Sigmoid colon (tissue), 4 donors: ENCODE measurements around the gene PDCD4.

Experiments
- EP300 ChIP-seq, 4 donors: sonication (generic); formaldehyde crosslinking; IDR thresholded peaks; one replicate each; pipeline ENCODE4 v1.6.1; 2017; ENCODE audit warnings: antibody characterized with exemption in 4 of 4
- POLR2A ChIP-seq, 2 donors: fragments of 450-650 bp; IDR thresholded peaks; one replicate each; pipeline ENCODE4 v1.6.1; 2016; ENCODE audit warnings: antibody characterized with exemption in 2 of 2, mild to moderate bottlenecking in 2 of 2, moderate library complexity in 2 of 2
- POLR2AphosphoS5 ChIP-seq, 4 donors: sonication (generic); formaldehyde crosslinking; IDR thresholded peaks; one replicate each; pipeline ENCODE4 v1.6.1; 2017; ENCODE audit warnings: antibody characterized with exemption in 4 of 4
- TF ChIP-seq, protein P1 (sequence below), 4 experiments: fragments of 450-650 bp in 3 of 4; fragments of 200-600 bp in 1 of 4; IDR thresholded peaks; one replicate each; pipeline ENCODE4 v1.5.1; 2016 to 2019; ENCODE audit warnings: antibody characterized with exemption in 4 of 4, mild to moderate bottlenecking in 3 of 4, moderate library complexity in 2 of 4

DNA sequence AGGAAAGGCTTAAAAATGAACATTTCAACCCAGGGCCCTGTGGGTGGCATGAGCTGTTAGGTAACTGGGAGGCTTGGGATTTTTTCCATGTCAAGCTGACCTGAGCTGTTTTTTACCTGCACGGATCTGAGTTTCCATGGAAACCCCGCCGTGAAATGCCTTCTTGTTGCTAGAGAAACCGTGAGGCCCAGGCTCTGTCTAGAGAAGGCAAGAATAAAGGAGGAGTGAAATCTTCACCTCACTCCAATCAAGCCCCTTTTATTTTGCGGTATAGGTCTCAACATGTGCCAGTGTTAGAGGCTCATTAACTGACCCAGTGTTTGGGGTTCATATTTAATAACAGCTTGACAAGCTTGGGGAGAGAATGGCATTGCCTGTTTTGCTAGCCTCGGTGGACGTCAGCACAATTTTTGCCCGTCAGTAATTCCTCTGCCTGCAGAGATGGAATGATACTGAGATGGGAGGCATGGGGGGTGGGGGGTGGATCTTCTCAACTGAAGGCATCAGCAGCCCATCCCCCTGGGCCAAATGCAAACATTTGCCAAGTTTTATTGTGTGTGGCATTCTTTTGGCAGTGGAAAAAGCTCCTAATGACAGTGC lies 48.9 kb upstream of the PDCD4 start:
- TF ChIP-seq, protein P1, sequence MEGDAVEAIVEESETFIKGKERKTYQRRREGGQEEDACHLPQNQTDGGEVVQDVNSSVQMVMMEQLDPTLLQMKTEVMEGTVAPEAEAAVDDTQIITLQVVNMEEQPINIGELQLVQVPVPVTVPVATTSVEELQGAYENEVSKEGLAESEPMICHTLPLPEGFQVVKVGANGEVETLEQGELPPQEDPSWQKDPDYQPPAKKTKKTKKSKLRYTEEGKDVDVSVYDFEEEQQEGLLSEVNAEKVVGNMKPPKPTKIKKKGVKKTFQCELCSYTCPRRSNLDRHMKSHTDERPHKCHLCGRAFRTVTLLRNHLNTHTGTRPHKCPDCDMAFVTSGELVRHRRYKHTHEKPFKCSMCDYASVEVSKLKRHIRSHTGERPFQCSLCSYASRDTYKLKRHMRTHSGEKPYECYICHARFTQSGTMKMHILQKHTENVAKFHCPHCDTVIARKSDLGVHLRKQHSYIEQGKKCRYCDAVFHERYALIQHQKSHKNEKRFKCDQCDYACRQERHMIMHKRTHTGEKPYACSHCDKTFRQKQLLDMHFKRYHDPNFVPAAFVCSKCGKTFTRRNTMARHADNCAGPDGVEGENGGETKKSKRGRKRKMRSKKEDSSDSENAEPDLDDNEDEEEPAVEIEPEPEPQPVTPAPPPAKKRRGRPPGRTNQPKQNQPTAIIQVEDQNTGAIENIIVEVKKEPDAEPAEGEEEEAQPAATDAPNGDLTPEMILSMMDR (IDR thresholded peaks at IDR 0.05): no peak
- TF ChIP-seq POLR2A (IDR thresholded peaks at IDR 0.05) (no peak), EP300 (IDR thresholded peaks at IDR 0.05) (no peak), POLR2AphosphoS5 (IDR thresholded peaks at IDR 0.05) (no peak)
